PC-9 (cell line): ENCODE data around the gene PTCHD4. TPM values are rescaled to one million over a fixed set of nuclear protein-coding genes. Genes with fewer than 3 reads are reported as not detected.

Source experiments
- BruUV-seq: library from RNA; stranded (reverse); fragments of 400-500 nt; replicated peaks from 2 replicates; lab custom pipeline; 2021; lab: Mats Ljungman, UMichigan
- CTCF ChIA-PET: fragments of 300-600 bp; sonication (Branson Sonifier 250); formaldehyde crosslinking; loops from one replicate; lab custom pipeline; 2022; ENCODE audit warnings: antibody characterized with exemption; lab: Charles Lee
- POLR2A ChIA-PET: fragments of 300-600 bp; sonication (Branson Sonifier 250); formaldehyde crosslinking; loops from one replicate; lab custom pipeline; 2022; ENCODE audit warnings: antibody characterized with exemption; ENCODE audit not compliant: unreplicated experiment; lab: Charles Lee
- DNase-seq, 2 experiments: peaks; one replicate each; pipeline versions ENCODE4 v3.0.0 to v3.0.0-alpha.2; 2015 to 2022; ENCODE audit warnings: mixed read lengths in 1 of 2
- H2AFZ ChIP-seq: fragments of 200-600 bp; sonication (generic); 2 replicates; pipeline ENCODE4 v1.8.1; 2017; ENCODE audit warnings: antibody characterized with exemption
- H3F3A ChIP-seq: fragments of 200-600 bp; sonication (generic); 2 replicates; pipeline ENCODE4 v1.8.1; 2017; ENCODE audit warnings: antibody characterized with exemption, mild to moderate bottlenecking, low read depth; ENCODE audit not compliant: insufficient read depth
- H3K27ac ChIP-seq: fragments of 200-600 bp; sonication (generic); 2 replicates; pipeline ENCODE4 v1.6.1; 2016; ENCODE audit warnings: mixed run types
- H3K27me3 ChIP-seq: fragments of 200-600 bp; sonication (generic); 2 replicates; pipeline ENCODE4 v1.6.1; 2016; ENCODE audit warnings: low read depth, mixed run types; ENCODE audit not compliant: insufficient read depth
- H3K36me3 ChIP-seq: fragments of 200-600 bp; sonication (generic); 2 replicates; pipeline ENCODE4 v1.6.1; 2016; ENCODE audit warnings: low read depth, mixed run types
- H3K4me1 ChIP-seq: fragments of 200-600 bp; sonication (generic); replicated peaks from 2 replicates; pipeline ENCODE4 v1.6.1; 2016; ENCODE audit warnings: mixed run types; ENCODE audit not compliant: insufficient read depth
- H3K4me2 ChIP-seq: fragments of 200-600 bp; sonication (generic); 2 replicates; pipeline ENCODE4 v1.6.1; 2017; ENCODE audit warnings: mixed run types
- H3K4me3 ChIP-seq: fragments of 200-600 bp; sonication (generic); 2 replicates; pipeline ENCODE4 v1.6.1; 2016; ENCODE audit warnings: mixed run types
- H3K79me2 ChIP-seq: fragments of 200-600 bp; sonication (generic); 2 replicates; pipeline ENCODE4 v1.6.1; 2017; ENCODE audit warnings: low read depth, mixed run types
- H3K9me2 ChIP-seq: fragments of 200-600 bp; sonication (generic); 2 replicates; pipeline ENCODE4 v1.8.1; 2017; ENCODE audit warnings: mild to moderate bottlenecking; ENCODE audit not compliant: insufficient read depth
- H3K9me3 ChIP-seq: fragments of 200-600 bp; sonication (generic); 2 replicates; pipeline ENCODE4 v1.8.1; 2016; ENCODE audit warnings: low read depth; ENCODE audit not compliant: insufficient read depth
- H4K20me1 ChIP-seq: fragments of 200-600 bp; sonication (generic); 2 replicates; pipeline ENCODE4 v1.8.1; 2017; ENCODE audit not compliant: insufficient read depth
- CTCF ChIP-seq: fragments of 200-600 bp; sonication (generic); conservative IDR thresholded peaks from 2 replicates; pipeline ENCODE4 v1.6.1; 2017; ENCODE audit warnings: mixed run types, antibody characterized with exemption, mild to moderate bottlenecking, moderate library complexity
- EZH2 ChIP-seq: fragments of 200-600 bp; sonication (generic); IDR thresholded peaks from 2 replicates; pipeline ENCODE4 v1.8.0; 2017; ENCODE audit warnings: antibody characterized with exemption, low read depth
- intact Hi-C: fragments of 100-400 bp; cut with micrococcal nuclease; formaldehyde crosslinking; loops from one replicate; pipeline ENCODE4 v1.10.0; 2022; ENCODE audit not compliant: unreplicated experiment
- total RNA-seq: library from RNA; stranded (reverse); gene quantifications from 2 replicates; pipeline ENCODE4 v1.2.3, GENCODE V29; 2021

PTCHD4 gene
- total RNA-seq, 1 experiment from 2014 or later, result 0.15 TPM

GRCh38 chr6:48069280-48069679 lies 41.7 kb downstream of the PTCHD4 start:
- POLR2A ChIA-PET, result no interaction called here
- no TSS peak for BruUV-seq
- CTCF ChIA-PET, result no interaction called here
- DNase-seq, result no peak
- H3K4me1 ChIP-seq, result no peaks in the 10 kb centered on the region
- no peak for TF ChIP-seq CTCF
- no peak for TF ChIP-seq EZH2
- no peak overlapping the region for H3K4me3 ChIP-seq
- no peaks in the 10 kb centered on the region for H3K9me3 ChIP-seq
- H3F3A ChIP-seq, result no peaks in the 10 kb centered on the region
- H4K20me1 ChIP-seq, result no peaks in the 10 kb centered on the region
- intact Hi-C loops, result no loop called here
- H3K27me3 ChIP-seq, result no peaks in the 10 kb centered on the region
- H2AFZ ChIP-seq, result no peak overlapping the region
- H3K9me2 ChIP-seq, result no peaks in the 10 kb centered on the region
- no peaks in the 10 kb centered on the region for H3K79me2 ChIP-seq
- no peak overlapping the region for H3K4me2 ChIP-seq
- H3K27ac ChIP-seq, result no peak overlapping the region
- H3K36me3 ChIP-seq, result no peaks in the 10 kb centered on the region

GRCh38 chr6:48068278-48069251 lies 42.4 kb downstream of the PTCHD4 start:
- no peaks in the 10 kb centered on the region for H3K4me1 ChIP-seq
- no peaks in the 10 kb centered on the region for H3F3A ChIP-seq
- DNase-seq, result no peak
- no TSS peak for BruUV-seq
- CTCF ChIA-PET, result no interaction called here
- no peak overlapping the region for H3K4me3 ChIP-seq
- no peaks in the 10 kb centered on the region for H4K20me1 ChIP-seq
- no peaks in the 10 kb centered on the region for H3K79me2 ChIP-seq
- intact Hi-C loops, result no loop called here
- H3K27me3 ChIP-seq, result no peaks in the 10 kb centered on the region
- no peak overlapping the region for H2AFZ ChIP-seq
- H3K9me3 ChIP-seq, result no peaks in the 10 kb centered on the region
- TF ChIP-seq EZH2, result no peak
- no peak for TF ChIP-seq CTCF
- no peak overlapping the region for H3K27ac ChIP-seq
- H3K36me3 ChIP-seq, result no peaks in the 10 kb centered on the region
- POLR2A ChIA-PET, result no interaction called here
- no peaks in the 10 kb centered on the region for H3K9me2 ChIP-seq
- peak overlapping the region; percentile 23; the same call in 1 of the 2 replicates for H3K4me2 ChIP-seq

GRCh38 chr6:48067886-48068277 lies 43.1 kb downstream of the PTCHD4 start:
- BruUV-seq, result no TSS peak

More at GRCh38 chr6:48067886-48068277, 43.1 kb downstream of the PTCHD4 start:
- no peak overlapping the region for H2AFZ ChIP-seq
- no peaks in the 10 kb centered on the region for H3F3A ChIP-seq
- no peaks in the 10 kb centered on the region for H3K79me2 ChIP-seq
- TF ChIP-seq EZH2 (no peak), CTCF (no peak)
- H3K9me3 ChIP-seq, result no peaks in the 10 kb centered on the region
- ChIA-PET CTCF (no interaction called here), POLR2A (no interaction called here)
- H4K20me1 ChIP-seq, result no peaks in the 10 kb centered on the region
- H3K27me3 ChIP-seq, result no peaks in the 10 kb centered on the region
- intact Hi-C loops, result no loop called here
- no peaks in the 10 kb centered on the region for H3K36me3 ChIP-seq
- no peak overlapping the region for H3K4me3 ChIP-seq
- no peak for DNase-seq
- no peak overlapping the region for H3K27ac ChIP-seq
- no peaks in the 10 kb centered on the region for H3K9me2 ChIP-seq
- H3K4me2 ChIP-seq, result peak overlapping the region; percentile 23; the same call in 1 of the 2 replicates
- no peaks in the 10 kb centered on the region for H3K4me1 ChIP-seq
